Endodermal cell (in vitro differentiated cells): ENCODE measurements around the gene EGFLAM. TPM values are rescaled to one million over a fixed set of nuclear protein-coding genes. Genes with fewer than 3 reads are reported as not detected.

Experiments
- DNase-seq: peaks from one replicate; pipeline ENCODE4 v3.0.0-alpha.2; 2017
- H3K27ac ChIP-seq: 2 replicates; pipeline ENCODE4 v1.5.1; 2013; ENCODE audit warnings: mild to moderate bottlenecking, low read depth, low read length, moderate library complexity
- H3K27me3 ChIP-seq: 2 replicates; pipeline ENCODE4 v1.6.1; 2013; ENCODE audit warnings: mild to moderate bottlenecking, low read length, moderate library complexity; ENCODE audit not compliant: insufficient read depth, control insufficient read depth, poor library complexity, severe bottlenecking
- H3K36me3 ChIP-seq: 2 replicates; pipeline ENCODE4 v1.7.0; 2013; ENCODE audit warnings: mild to moderate bottlenecking, low read length, moderate library complexity; ENCODE audit not compliant: control insufficient read depth, insufficient read depth
- H3K4me1 ChIP-seq: one replicate; pipeline ENCODE4 v1.7.0; 2013; ENCODE audit warnings: low read length; ENCODE audit not compliant: control insufficient read depth, insufficient read depth
- H3K4me3 ChIP-seq: 2 replicates; pipeline ENCODE4 v1.5.1; 2013; ENCODE audit warnings: mild to moderate bottlenecking, low read length, moderate library complexity
- H3K9ac ChIP-seq: 2 replicates; pipeline ENCODE4 v1.6.1; 2013; ENCODE audit warnings: mild to moderate bottlenecking, low read length, moderate library complexity; ENCODE audit not compliant: poor library complexity, severe bottlenecking; ENCODE audit errors: extremely low read depth
- H3K9me3 ChIP-seq: 2 replicates; pipeline ENCODE4 v1.6.1; 2013; ENCODE audit warnings: mild to moderate bottlenecking, low read length, moderate library complexity; ENCODE audit not compliant: control insufficient read depth
- H3K27ac Mint-ChIP-seq: 2 replicates; pipeline ENCODE4 v1.8.0; 2020; ENCODE audit warnings: mixed read lengths
- H3K27me3 Mint-ChIP-seq: 2 replicates; pipeline ENCODE4 v1.8.0; 2021; ENCODE audit warnings: mild to moderate bottlenecking, mixed read lengths; ENCODE audit not compliant: insufficient read depth
- H3K36me3 Mint-ChIP-seq: 2 replicates; pipeline ENCODE4 v1.8.0; 2020; ENCODE audit warnings: low read depth, mixed read lengths
- H3K4me1 Mint-ChIP-seq: 2 replicates; pipeline ENCODE4 v1.8.0; 2020; ENCODE audit warnings: mixed read lengths
- H3K4me3 Mint-ChIP-seq: 2 replicates; pipeline ENCODE4 v1.8.0; 2020; ENCODE audit warnings: mild to moderate bottlenecking, moderate library complexity, mixed read lengths
- H3K9me3 Mint-ChIP-seq: 2 replicates; pipeline ENCODE4 v1.8.0; 2020; ENCODE audit warnings: mild to moderate bottlenecking, mixed read lengths
- WGBS, 2 experiments: methylation state at CpG; one replicate each; pipeline versions ENCODE4 v1.1.5 to v1.1.7; 2013; ENCODE audit warnings: missing lambda C conversion rate in 2 of 2, mixed read lengths in 1 of 2; ENCODE audit not compliant: insufficient coverage in 1 of 2, insufficient read length in 1 of 2; 5-methylcytosine and 5-hydroxymethylcytosine counted together
- total RNA-seq, 2 donors: library from RNA; stranded (reverse); fragmentation: NEBNext Ultra II Directional in 1 of 2; extraction: Animal tissue kit (Norgen Biotek cat#: 25700) in 1 of 2; gene quantifications; 2 replicates in 1 of 2; 3 replicates in 1 of 2; pipeline ENCODE4 v1.2.1, GENCODE V29; 2021
- TF ChIP-seq, protein P1 (sequence below): fragments of 200-600 bp; sonication (generic); conservative IDR thresholded peaks from 2 replicates; pipeline ENCODE4 v1.5.0; 2021; ENCODE audit warnings: antibody characterized with exemption, mild to moderate bottlenecking

Gene EGFLAM
- total RNA-seq, 2 donors from 2014 or later = 4.4 to 8.8 TPM

DNA sequence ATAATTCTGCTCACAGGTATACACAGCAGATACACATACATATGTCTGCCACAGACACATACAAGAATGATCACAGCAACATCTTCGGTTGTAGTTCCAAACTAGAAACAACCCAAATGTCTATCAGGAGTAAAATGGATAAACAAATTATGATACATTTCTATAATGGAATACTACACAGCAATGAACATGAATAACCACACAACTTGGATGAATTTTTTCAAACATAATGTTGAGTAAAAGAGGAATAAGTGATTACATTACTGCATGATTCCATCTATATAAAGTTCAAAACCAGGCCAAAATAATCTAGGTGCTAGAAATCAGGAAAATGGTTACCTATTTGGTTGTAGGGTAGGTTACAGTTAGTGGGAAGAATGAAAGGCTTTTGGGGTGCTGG, 4.6 kb upstream of the EGFLAM start:
- peaks cover 93% of the 10 kb centered on the region for H3K27me3 Mint-ChIP-seq
- H3K9me3 Mint-ChIP-seq = peaks cover 5% of the 10 kb centered on the region
- Histone ChIP-seq H3K9me3 (peaks cover 6% of the 10 kb centered on the region), H3K4me1 (peaks cover 11% of the 10 kb centered on the region), H3K27ac (no peak overlapping the region), H3K36me3 (no peaks in the 10 kb centered on the region), H3K27me3 (peaks cover 47% of the 10 kb centered on the region), H3K9ac (no peak overlapping the region), H3K4me3 (no peak overlapping the region)
- H3K36me3 Mint-ChIP-seq = no peaks in the 10 kb centered on the region
- no peak overlapping the region for H3K27ac Mint-ChIP-seq
- DNase-seq = no peak
- H3K4me3 Mint-ChIP-seq = no peak overlapping the region
- TF ChIP-seq, protein P1, sequence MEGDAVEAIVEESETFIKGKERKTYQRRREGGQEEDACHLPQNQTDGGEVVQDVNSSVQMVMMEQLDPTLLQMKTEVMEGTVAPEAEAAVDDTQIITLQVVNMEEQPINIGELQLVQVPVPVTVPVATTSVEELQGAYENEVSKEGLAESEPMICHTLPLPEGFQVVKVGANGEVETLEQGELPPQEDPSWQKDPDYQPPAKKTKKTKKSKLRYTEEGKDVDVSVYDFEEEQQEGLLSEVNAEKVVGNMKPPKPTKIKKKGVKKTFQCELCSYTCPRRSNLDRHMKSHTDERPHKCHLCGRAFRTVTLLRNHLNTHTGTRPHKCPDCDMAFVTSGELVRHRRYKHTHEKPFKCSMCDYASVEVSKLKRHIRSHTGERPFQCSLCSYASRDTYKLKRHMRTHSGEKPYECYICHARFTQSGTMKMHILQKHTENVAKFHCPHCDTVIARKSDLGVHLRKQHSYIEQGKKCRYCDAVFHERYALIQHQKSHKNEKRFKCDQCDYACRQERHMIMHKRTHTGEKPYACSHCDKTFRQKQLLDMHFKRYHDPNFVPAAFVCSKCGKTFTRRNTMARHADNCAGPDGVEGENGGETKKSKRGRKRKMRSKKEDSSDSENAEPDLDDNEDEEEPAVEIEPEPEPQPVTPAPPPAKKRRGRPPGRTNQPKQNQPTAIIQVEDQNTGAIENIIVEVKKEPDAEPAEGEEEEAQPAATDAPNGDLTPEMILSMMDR = no peak
- H3K4me1 Mint-ChIP-seq = peaks cover 15% of the 10 kb centered on the region
- 100% methylated on average over 1 of the region's 1 CpG; no CpG with 5 or more reads in 1 of the 2 experiments for WGBS, 2 experiments

DNA sequence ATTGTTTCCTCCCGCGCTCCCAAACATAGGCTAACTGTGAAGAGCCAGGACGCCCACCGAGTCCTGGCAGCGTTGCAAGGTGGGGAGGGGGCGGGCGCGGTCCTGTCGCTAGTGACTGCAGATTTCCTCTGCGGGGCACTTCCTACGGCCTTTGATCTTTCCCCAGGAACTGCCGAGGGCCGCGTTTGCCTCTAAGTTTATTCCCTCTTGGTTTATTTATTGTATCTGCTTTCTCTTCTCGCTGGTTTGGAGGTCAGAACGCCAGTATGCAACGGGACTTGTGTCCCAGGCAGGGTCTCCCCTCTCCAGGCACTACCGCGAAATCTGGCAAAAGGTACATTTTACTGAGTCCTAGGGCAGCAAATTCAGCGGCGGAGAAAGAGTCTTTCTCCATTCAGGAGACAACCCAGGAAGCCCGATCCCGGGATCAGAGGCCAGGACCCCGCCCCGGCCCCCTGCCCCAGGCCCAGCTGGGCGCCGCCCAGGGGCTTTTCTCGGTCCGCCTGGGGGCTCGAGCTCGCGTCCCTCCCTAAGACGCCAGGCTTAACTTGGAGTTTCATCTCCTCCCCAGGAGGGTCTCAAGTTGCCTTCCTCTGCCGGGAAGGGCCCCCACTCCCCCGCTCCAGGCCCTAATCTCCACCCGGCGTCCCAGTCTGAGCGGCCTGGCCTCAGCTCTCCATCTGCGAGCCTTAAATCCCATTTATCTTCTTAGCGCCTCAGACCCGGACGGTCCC, 884 bp upstream of the EGFLAM start:
- DNase-seq = peak; percentile 77
- WGBS, 2 experiments = 0 to 1% methylated on average over 26 to 42 of the region's 42 CpGs
- Mint-ChIP-seq H3K4me1 (peaks cover 20% of the 10 kb centered on the region), H3K4me3 (peak overlapping the region; percentile 69), H3K27me3 (peaks cover 95% of the 10 kb centered on the region), H3K9me3 (peaks cover 5% of the 10 kb centered on the region), H3K36me3 (no peaks in the 10 kb centered on the region), H3K27ac (peak overlapping the region; percentile 57)
- TF ChIP-seq, protein P1 = no peak
- Histone ChIP-seq H3K9me3 (peaks cover 6% of the 10 kb centered on the region), H3K27me3 (peaks cover 64% of the 10 kb centered on the region), H3K27ac (no peak overlapping the region), H3K4me3 (peak overlapping the region; percentile 77), H3K9ac (no peak overlapping the region), H3K36me3 (no peaks in the 10 kb centered on the region), H3K4me1 (peaks cover 11% of the 10 kb centered on the region)

DNA sequence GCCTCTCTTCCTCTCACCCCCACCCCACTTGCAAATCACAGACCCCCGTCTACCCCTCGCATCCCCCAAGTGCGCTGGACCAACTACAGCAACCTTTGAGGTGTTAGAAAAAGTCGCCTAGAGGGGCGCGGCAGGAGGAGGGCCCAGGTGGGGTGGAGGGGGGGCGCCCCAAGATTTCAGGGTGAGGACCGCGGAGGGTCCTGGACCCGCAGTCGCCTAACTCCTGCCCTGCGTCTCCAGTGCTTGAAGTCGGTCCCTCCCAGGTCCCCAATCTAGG, 379 bp upstream of the EGFLAM start:
- H3K27ac ChIP-seq = no peak overlapping the region
- H3K27me3 ChIP-seq = peaks cover 68% of the 10 kb centered on the region
- no peak for DNase-seq
- TF ChIP-seq, protein P1 = no peak
- WGBS, 2 experiments = 0% methylated on average over 13 of the region's 13 CpGs; no CpG with 5 or more reads in 1 of the 2 experiments
- H3K9me3 Mint-ChIP-seq = peaks cover 5% of the 10 kb centered on the region
- H3K27ac Mint-ChIP-seq = no peak overlapping the region
- H3K9ac ChIP-seq = no peak overlapping the region
- no peaks in the 10 kb centered on the region for H3K36me3 Mint-ChIP-seq
- H3K27me3 Mint-ChIP-seq = peaks cover 95% of the 10 kb centered on the region
- peak overlapping the region; percentile 69 for H3K4me3 Mint-ChIP-seq
- H3K4me1 Mint-ChIP-seq = peaks cover 20% of the 10 kb centered on the region
- H3K4me3 ChIP-seq = peak overlapping the region; percentile 77
- H3K36me3 ChIP-seq = no peaks in the 10 kb centered on the region
- peaks cover 11% of the 10 kb centered on the region for H3K4me1 ChIP-seq
- peaks cover 6% of the 10 kb centered on the region for H3K9me3 ChIP-seq
